Peyer's patch (tissue), 4 donors: Measurements from ENCODE around the gene OMP. TPM values are rescaled to one million over a fixed set of nuclear protein-coding genes. Genes with fewer than 3 reads are reported as not detected.
A peak's percentile ranks its signal among the peaks of the same experiment; 100 is the strongest.

Experiments
- DNase-seq, 3 donors: peaks; one replicate each; pipeline ENCODE4 v3.0.0-alpha.2; 2017 to 2019
- H3K27ac ChIP-seq, 4 donors: fragments of 200-600 bp; sonication (generic); one replicate each; pipeline ENCODE4 v1.5.1; 2016 to 2019
- H3K27me3 ChIP-seq, 2 donors: fragments of 200-600 bp; sonication (generic); one replicate each; pipeline ENCODE4 v1.5.1; 2019
- H3K36me3 ChIP-seq, 3 donors: fragments of 200-600 bp; sonication (generic); one replicate each; pipeline ENCODE4 v1.5.1; 2016 to 2019
- H3K4me1 ChIP-seq, 4 donors: fragments of 200-600 bp; sonication (generic); one replicate each; pipeline ENCODE4 v1.5.1; 2016 to 2019
- H3K4me3 ChIP-seq, 4 donors: fragments of 200-600 bp; sonication (generic); 1 replicate in 3 of 4; 2 replicates in 1 of 4; pipeline ENCODE4 v1.5.1; 2016 to 2019; ENCODE audit warnings: mild to moderate bottlenecking in 1 of 4
- H3K9me3 ChIP-seq, 4 donors: fragments of 200-600 bp; sonication (generic); one replicate each; pipeline ENCODE4 v1.5.1; 2016 to 2019; ENCODE audit warnings: mild to moderate bottlenecking in 1 of 4
- CTCF ChIP-seq, 6 experiments: fragments of 450-650 bp in 4 of 6; fragments of 200-600 bp in 2 of 6; sonication (generic) in 1 of 6; IDR thresholded peaks; one replicate each; pipeline ENCODE4 v1.5.1; 2017 to 2019; ENCODE audit warnings: antibody characterized with exemption in 6 of 6, mild to moderate bottlenecking in 3 of 6, moderate library complexity in 1 of 6
- POLR2A ChIP-seq, 2 donors: fragments of 450-650 bp; IDR thresholded peaks; one replicate each; pipeline ENCODE4 v1.5.1; 2017; ENCODE audit warnings: antibody characterized with exemption in 2 of 2, mild to moderate bottlenecking in 2 of 2, moderate library complexity in 2 of 2
- total RNA-seq, 4 donors: library from RNA; depleted of rRNA; stranded (reverse); fragments of >200 nt; gene quantifications; one replicate each; pipeline ENCODE4 v1.1.0, GENCODE V29; 2016

Gene OMP
- total RNA-seq, 4 donors from 2014 or later: 11.2 to 44.3 (median 21.3) TPM

- TF ChIP-seq POLR2A (IDR thresholded peaks at IDR 0.05): peak in 1 of 2 donors; percentile 17
- TF ChIP-seq CTCF (IDR thresholded peaks at IDR 0.05): no peak
- Histone ChIP-seq H3K27ac (peak overlapping the region in 1 of 4 donors; percentile 26), H3K27me3 (no peaks in the 10 kb centered on the region), H3K9me3 (no peaks in the 10 kb centered on the region), H3K4me3 (no peak overlapping the region), H3K36me3 (no peaks in the 10 kb centered on the region), H3K4me1 (peaks cover 0 to 30% (median 1%) of the 10 kb centered on the region in 4 donors)
- peak in 2 of 3 donors; percentile 82 to 85 for DNase-seq
Observed at GRCh38 chr11:77144857-77145428, 42.3 kb downstream of the OMP start.

- DNase-seq: no peak
- peaks cover 0 to 30% (median 1%) of the 10 kb centered on the region in 4 donors for H3K4me1 ChIP-seq
- H3K36me3 ChIP-seq: no peaks in the 10 kb centered on the region
- TF ChIP-seq CTCF (IDR thresholded peaks at IDR 0.05) (no peak), POLR2A (IDR thresholded peaks at IDR 0.05) (no peak)
- H3K27ac ChIP-seq: no peak overlapping the region
- H3K27me3 ChIP-seq: no peaks in the 10 kb centered on the region
- no peaks in the 10 kb centered on the region for H3K9me3 ChIP-seq
- H3K4me3 ChIP-seq: no peak overlapping the region
Observed at GRCh38 chr11:77146261-77147035, 43.8 kb downstream of the OMP start.

GRCh38 chr11:77147036-77147315 lies 44.3 kb downstream of the OMP start:
- H3K9me3 ChIP-seq: no peaks in the 10 kb centered on the region
- no peak for DNase-seq
- H3K27ac ChIP-seq: no peak overlapping the region
- no peak for TF ChIP-seq CTCF (IDR thresholded peaks at IDR 0.05)
- H3K4me1 ChIP-seq: peaks cover 0 to 30% (median 1%) of the 10 kb centered on the region in 4 donors
- no peaks in the 10 kb centered on the region for H3K36me3 ChIP-seq
- no peak overlapping the region for H3K4me3 ChIP-seq
- H3K27me3 ChIP-seq: no peaks in the 10 kb centered on the region

GRCh38 chr11:77147668-77148321 lies 45.2 kb downstream of the OMP start:
- Histone ChIP-seq H3K27ac (no peak overlapping the region), H3K4me3 (peak overlapping the region; percentile 23 to 43 (median 31)), H3K27me3 (no peaks in the 10 kb centered on the region), H3K4me1 (peaks cover 0 to 30% (median 1%) of the 10 kb centered on the region in 4 donors), H3K36me3 (no peaks in the 10 kb centered on the region), H3K9me3 (no peaks in the 10 kb centered on the region)
- DNase-seq: peak in 2 of 3 donors; percentile 64 to 72
- no peak for TF ChIP-seq POLR2A (IDR thresholded peaks at IDR 0.05)
- no peak for TF ChIP-seq CTCF (IDR thresholded peaks at IDR 0.05)

GRCh38 chr11:77148963-77149715 lies 46.5 kb downstream of the OMP start:
- H3K27me3 ChIP-seq: no peaks in the 10 kb centered on the region
- H3K4me3 ChIP-seq: no peak overlapping the region
- H3K36me3 ChIP-seq: no peaks in the 10 kb centered on the region
- no peak for TF ChIP-seq CTCF (IDR thresholded peaks at IDR 0.05)
- TF ChIP-seq POLR2A (IDR thresholded peaks at IDR 0.05): no peak
- no peaks in the 10 kb centered on the region for H3K9me3 ChIP-seq
- peaks cover 0 to 34% (median 1%) of the 10 kb centered on the region in 4 donors for H3K4me1 ChIP-seq
- no peak for DNase-seq
- no peak overlapping the region for H3K27ac ChIP-seq
